Loucy (cell line): ENCODE data around the gene RHEX.
A peak's percentile ranks its signal among the peaks of the same experiment; 100 is the strongest.

Experiments used
- EZH2phosphoT487 ChIP-seq: fragments of 200-600 bp; IDR thresholded peaks from 2 replicates; pipeline ENCODE4 v1.6.1; 2018; ENCODE audit warnings: antibody characterized with exemption, mild to moderate bottlenecking, moderate library complexity, borderline replicate concordance
- TF ChIP-seq, protein P1 (sequence below): fragments of 200-600 bp; sonication (generic); conservative IDR thresholded peaks from 2 replicates; pipeline ENCODE4 v1.5.1; 2014; ENCODE audit warnings: mild to moderate bottlenecking, antibody characterized with exemption, low read length

DNA sequence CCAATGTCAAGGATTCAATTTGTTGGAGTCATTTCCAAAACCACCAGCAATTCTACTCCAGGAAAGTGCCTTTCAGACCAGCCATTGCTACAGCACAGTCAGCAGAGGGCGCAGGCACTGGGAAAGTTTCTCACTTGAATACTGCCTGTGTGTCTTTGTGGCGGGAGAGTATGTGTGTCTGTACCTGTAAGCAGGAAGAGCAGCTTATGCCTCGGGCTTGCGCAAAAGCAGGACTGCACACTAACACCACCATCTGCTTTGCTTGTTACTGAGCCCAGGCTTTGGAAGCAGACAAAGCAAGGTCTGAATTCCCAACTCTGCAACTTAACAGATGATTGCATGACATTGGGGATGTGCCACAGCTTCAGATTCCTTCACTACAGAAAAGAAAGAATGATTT is 22.3 kb upstream of the RHEX start:
- TF ChIP-seq, protein P1, sequence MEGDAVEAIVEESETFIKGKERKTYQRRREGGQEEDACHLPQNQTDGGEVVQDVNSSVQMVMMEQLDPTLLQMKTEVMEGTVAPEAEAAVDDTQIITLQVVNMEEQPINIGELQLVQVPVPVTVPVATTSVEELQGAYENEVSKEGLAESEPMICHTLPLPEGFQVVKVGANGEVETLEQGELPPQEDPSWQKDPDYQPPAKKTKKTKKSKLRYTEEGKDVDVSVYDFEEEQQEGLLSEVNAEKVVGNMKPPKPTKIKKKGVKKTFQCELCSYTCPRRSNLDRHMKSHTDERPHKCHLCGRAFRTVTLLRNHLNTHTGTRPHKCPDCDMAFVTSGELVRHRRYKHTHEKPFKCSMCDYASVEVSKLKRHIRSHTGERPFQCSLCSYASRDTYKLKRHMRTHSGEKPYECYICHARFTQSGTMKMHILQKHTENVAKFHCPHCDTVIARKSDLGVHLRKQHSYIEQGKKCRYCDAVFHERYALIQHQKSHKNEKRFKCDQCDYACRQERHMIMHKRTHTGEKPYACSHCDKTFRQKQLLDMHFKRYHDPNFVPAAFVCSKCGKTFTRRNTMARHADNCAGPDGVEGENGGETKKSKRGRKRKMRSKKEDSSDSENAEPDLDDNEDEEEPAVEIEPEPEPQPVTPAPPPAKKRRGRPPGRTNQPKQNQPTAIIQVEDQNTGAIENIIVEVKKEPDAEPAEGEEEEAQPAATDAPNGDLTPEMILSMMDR = peak; percentile 99
- TF ChIP-seq EZH2phosphoT487 = no peak
